Measurements from ENCODE around the gene ZNF681. TPM values are rescaled to one million over a fixed set of nuclear protein-coding genes. Genes with fewer than 3 reads are reported as not detected.

ZNF681 gene
- total and polyA plus RNA-seq, 2 of the 4 experiments (the other 2 are of a cell fraction), result 0.15 to 0.54 TPM

DNA sequence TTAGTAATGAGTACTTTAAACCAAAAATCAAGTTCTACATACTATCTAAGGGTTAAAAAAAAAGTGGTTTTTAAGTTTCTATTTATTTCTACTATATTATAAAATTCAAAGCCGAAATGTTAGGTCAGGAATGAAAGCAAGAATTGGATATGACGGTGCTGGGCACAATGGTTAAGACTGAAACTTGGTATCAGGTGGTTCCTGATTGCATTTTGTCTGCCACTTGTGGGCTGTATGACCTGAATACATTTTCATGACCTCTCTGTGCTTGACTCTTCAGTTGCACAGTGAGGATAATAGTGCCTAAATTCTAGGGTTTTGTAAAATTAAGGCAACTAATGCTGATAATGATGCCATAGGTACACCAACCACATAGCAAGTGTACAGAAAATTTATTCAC, 49.3 kb downstream of the ZNF681 start:
- no peak overlapping the region for H4K91ac ChIP-seq (ENCODE audit: insufficient read depth, low read depth, low read length)
- CTCF ChIA-PET, result no interaction called here
- POLR2A ChIA-PET (ENCODE audit: unreplicated experiment), result no interaction called here
- H2BK120ac ChIP-seq (ENCODE audit: low read depth, low read length), result no peak overlapping the region
- H3K4me3 ChIP-seq (ENCODE audit: insufficient read depth, low read depth, low read length), result no peak overlapping the region
- H2BK20ac ChIP-seq (ENCODE audit: low read depth, low read length), result no peak overlapping the region
- H4K20me1 ChIP-seq (ENCODE audit: insufficient read depth, low read length), result no peaks in the 10 kb centered on the region
- H3K23ac ChIP-seq (ENCODE audit: low read depth, low read length), result no peak overlapping the region
- no peak overlapping the region for H3K4ac ChIP-seq (ENCODE audit: low read depth, low read length)
- no peak overlapping the region for H3K56ac ChIP-seq (ENCODE audit: extremely low read depth, insufficient read depth, low read length)
- no peak overlapping the region for H2AK5ac ChIP-seq (ENCODE audit: low read depth, low read length)
- H3K9me1 ChIP-seq (ENCODE audit: insufficient read depth, low read length), result no peaks in the 10 kb centered on the region
- H3K27ac ChIP-seq (ENCODE audit: insufficient read depth, low read length), result no peak overlapping the region
- no peak overlapping the region for H4K5ac ChIP-seq (ENCODE audit: low read depth, low read length)
- no peak overlapping the region for H3K14ac ChIP-seq (replicated peaks; ENCODE audit: low read depth, low read length)
- dilution Hi-C loops (cut with HindIII; ENCODE audit: low sequenced_read_pairs, unreplicated experiment), result no loop called here
- H2AFZ ChIP-seq (replicated peaks; ENCODE audit: low read length, poor library complexity), result no peak overlapping the region
- H3K36me3 ChIP-seq (ENCODE audit: control insufficient read depth, insufficient read depth, low read length), result no peaks in the 10 kb centered on the region
- BruUV-seq (replicated peaks), result no TSS peak
- no peaks in the 10 kb centered on the region; the same call in 1 of the 2 replicates for H3K9me3 ChIP-seq (ENCODE audit: control insufficient read depth, insufficient read depth, low read length)
- H2BK15ac ChIP-seq (ENCODE audit: low read depth, low read length), result no peak overlapping the region
- in situ Hi-C loops (cut with MboI; ENCODE audit: low sequenced_read_pairs), result no loop called here
- H3K79me1 ChIP-seq (ENCODE audit: low read depth in 1 of 2, low read length in 2 of 2), result no peaks in the 10 kb centered on the region
- no peak overlapping the region for H4K8ac ChIP-seq (ENCODE audit: low read depth in 2 of 2, low read length in 2 of 2)
- no peak overlapping the region for H2AK9ac ChIP-seq (replicated peaks; ENCODE audit: low read depth, low read length, poor library complexity)
- no peak overlapping the region for H3K4me2 ChIP-seq (ENCODE audit: low read depth, low read length)
- DNase-seq, result no peak
- WGBS, 2 experiments (ENCODE audit: extremely low coverage in 2 of 2, insufficient read length in 1 of 2), result no CpG with 5 or more reads among the region's 2 CpGs
- TF ChIP-seq MAZ (IDR thresholded peaks at IDR 0.05; ENCODE audit: borderline replicate concordance, low read depth, low read length) (no peak), USF2 (IDR thresholded peaks at IDR 0.05; ENCODE audit: low read depth, low read length) (no peak), MAFK (IDR thresholded peaks at IDR 0.05; ENCODE audit: low read depth, low read length) (no peak), RFX5 (IDR thresholded peaks at IDR 0.05; ENCODE audit: low read depth, low read length) (no peak), RAD21 (IDR thresholded peaks at IDR 0.05; ENCODE audit: low read length) (no peak), NFE2L2 (IDR thresholded peaks at IDR 0.05; ENCODE audit: low read depth, low read length) (no peak), CEBPB (IDR thresholded peaks at IDR 0.05; ENCODE audit: low read depth, low read length) (no peak), POLR2A (IDR thresholded peaks at IDR 0.05; ENCODE audit: low read depth, low read length) (no peak), CHD1 (IDR thresholded peaks at IDR 0.05; ENCODE audit: low read depth, low read length) (no peak), MXI1 (IDR thresholded peaks at IDR 0.05; ENCODE audit: borderline replicate concordance, low read depth, low read length) (no peak), RCOR1 (IDR thresholded peaks at IDR 0.05; ENCODE audit: insufficient replicate concordance, low read length) (no peak), BHLHE40 (IDR thresholded peaks at IDR 0.05; ENCODE audit: low read depth, low read length) (no peak), SMC3 (IDR thresholded peaks at IDR 0.05; ENCODE audit: low read depth, low read length) (no peak), FOS (IDR thresholded peaks at IDR 0.05; ENCODE audit: low read depth, low read length) (no peak)
- TF ChIP-seq, protein P1, sequence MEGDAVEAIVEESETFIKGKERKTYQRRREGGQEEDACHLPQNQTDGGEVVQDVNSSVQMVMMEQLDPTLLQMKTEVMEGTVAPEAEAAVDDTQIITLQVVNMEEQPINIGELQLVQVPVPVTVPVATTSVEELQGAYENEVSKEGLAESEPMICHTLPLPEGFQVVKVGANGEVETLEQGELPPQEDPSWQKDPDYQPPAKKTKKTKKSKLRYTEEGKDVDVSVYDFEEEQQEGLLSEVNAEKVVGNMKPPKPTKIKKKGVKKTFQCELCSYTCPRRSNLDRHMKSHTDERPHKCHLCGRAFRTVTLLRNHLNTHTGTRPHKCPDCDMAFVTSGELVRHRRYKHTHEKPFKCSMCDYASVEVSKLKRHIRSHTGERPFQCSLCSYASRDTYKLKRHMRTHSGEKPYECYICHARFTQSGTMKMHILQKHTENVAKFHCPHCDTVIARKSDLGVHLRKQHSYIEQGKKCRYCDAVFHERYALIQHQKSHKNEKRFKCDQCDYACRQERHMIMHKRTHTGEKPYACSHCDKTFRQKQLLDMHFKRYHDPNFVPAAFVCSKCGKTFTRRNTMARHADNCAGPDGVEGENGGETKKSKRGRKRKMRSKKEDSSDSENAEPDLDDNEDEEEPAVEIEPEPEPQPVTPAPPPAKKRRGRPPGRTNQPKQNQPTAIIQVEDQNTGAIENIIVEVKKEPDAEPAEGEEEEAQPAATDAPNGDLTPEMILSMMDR (conservative IDR thresholded peaks at IDR 0.05; ENCODE audit: low read depth, low read length), result no peak
- H3K9ac ChIP-seq (ENCODE audit: low read depth, low read length), result no peak overlapping the region
- ATAC-seq (ENCODE audit: low read depth), result no peak
- no peaks in the 10 kb centered on the region for H3K4me1 ChIP-seq (ENCODE audit: control insufficient read depth, insufficient read depth, low read length)
- H3K27me3 ChIP-seq (ENCODE audit: control insufficient read depth, insufficient read depth, low read length), result no peaks in the 10 kb centered on the region
- H2BK5ac ChIP-seq (ENCODE audit: low read depth, low read length, poor library complexity, severe bottlenecking), result no peak overlapping the region
- intact Hi-C loops (cut with micrococcal nuclease), result no loop called here
- no peak overlapping the region for H3K18ac ChIP-seq (ENCODE audit: low read depth, low read length)

Data from IMR-90 (cell line).